Endothelial cell of umbilical vein (primary cell): ENCODE measurements around the gene GSN. TPM values are rescaled to one million over a fixed set of nuclear protein-coding genes. Genes with fewer than 3 reads are reported as not detected.

Source experiments
- BruUV-seq: library from RNA; stranded (reverse); fragments of 400-500 nt; replicated peaks from 2 replicates; lab custom pipeline; 2021; lab: Mats Ljungman, UMichigan
- CTCF ChIA-PET: fragments of 300-600, 350-600 bp; sonication (Branson Sonifier 250); formaldehyde crosslinking; loops from one replicate; lab custom pipeline; 2021; ENCODE audit warnings: antibody characterized with exemption, inconsistent platforms; lab: Charles Lee
- POLR2A ChIA-PET: fragments of 300-600, 350-600 bp; sonication (Branson Sonifier 250); formaldehyde crosslinking; loops from one replicate; lab custom pipeline; 2021; ENCODE audit warnings: antibody characterized with exemption, inconsistent platforms; lab: Charles Lee
- DNase-seq: peaks from one replicate; pipeline ENCODE4 v3.0.0-alpha.2; 2011; ENCODE audit warnings: low read depth, low spot score
- FAIRE-seq: peaks from 2 replicates; lab custom pipeline; 2011; peaks lifted over from hg19 to GRCh38; lab: Jason Lieb, UNC
- H2AFZ ChIP-seq: 2 replicates; pipeline ENCODE4 v1.6.0; 2012; ENCODE audit warnings: low read depth, low read length, control low read depth, inconsistent platforms
- H3K27ac ChIP-seq: 2 replicates; pipeline ENCODE4 v1.5.1; 2011; ENCODE audit warnings: low read depth, mild to moderate bottlenecking, control low read depth, low read length, moderate library complexity; ENCODE audit not compliant: insufficient read depth
- H3K27me3 ChIP-seq, 2 experiments: 2 replicates each; pipeline versions ENCODE4 v1.6.0 to v1.6.1; 2011; ENCODE audit warnings: low read length in 2 of 2, mixed read lengths in 1 of 2; ENCODE audit not compliant: control insufficient read depth in 2 of 2, insufficient read depth in 2 of 2
- H3K36me3 ChIP-seq, 2 experiments: 2 replicates in 1 of 2; 3 replicates in 1 of 2; pipeline ENCODE4 v1.5.1; 2011; ENCODE audit warnings: low read length in 2 of 2, mild to moderate bottlenecking in 1 of 2, moderate library complexity in 1 of 2; ENCODE audit not compliant: control insufficient read depth in 2 of 2, insufficient read depth in 2 of 2; ENCODE audit errors: extremely low read depth in 1 of 2
- H3K4me1 ChIP-seq: 3 replicates; pipeline ENCODE4 v1.5.1; 2011; ENCODE audit warnings: mild to moderate bottlenecking, low read length; ENCODE audit not compliant: control insufficient read depth, insufficient read depth; ENCODE audit errors: extremely low read depth
- H3K4me2 ChIP-seq: 2 replicates; pipeline ENCODE4 v1.6.1; 2011; ENCODE audit warnings: low read length, control low read depth, mixed read lengths; ENCODE audit not compliant: insufficient read depth
- H3K4me3 ChIP-seq, 3 experiments: fragments of 200-600 bp in 1 of 3; sonication (generic), shearing (Covaris generic) in 1 of 3; replicated peaks in 1 of 3; 2 replicates each; pipeline ENCODE4 v1.5.1; 2011 to 2016; ENCODE audit warnings: control low read depth in 3 of 3, low read length in 3 of 3, mild to moderate bottlenecking in 2 of 3, inconsistent platforms in 1 of 3, low read depth in 1 of 3, moderate library complexity in 1 of 3; ENCODE audit not compliant: insufficient read depth in 1 of 3
- H3K79me2 ChIP-seq: 2 replicates; pipeline ENCODE4 v1.6.0; 2012; ENCODE audit warnings: low read length, inconsistent platforms; ENCODE audit not compliant: control insufficient read depth, insufficient read depth
- H3K9ac ChIP-seq: replicated peaks from 2 replicates; pipeline ENCODE3; 2011; ENCODE audit warnings: low read length, control low read depth; ENCODE audit not compliant: insufficient read depth; ENCODE audit errors: extremely low read depth
- H3K9me1 ChIP-seq: replicated peaks from 3 replicates; pipeline ENCODE4 v1.6.0; 2011; ENCODE audit warnings: mild to moderate bottlenecking, low read length; ENCODE audit not compliant: control insufficient read depth, insufficient read depth; ENCODE audit errors: extremely low read depth
- H3K9me3 ChIP-seq: replicated peaks from 2 replicates; pipeline ENCODE4 v1.5.1; 2012; ENCODE audit warnings: low read length, inconsistent platforms; ENCODE audit not compliant: control insufficient read depth, insufficient read depth
- H4K20me1 ChIP-seq: replicated peaks from 2 replicates; pipeline ENCODE3; 2011; ENCODE audit warnings: mild to moderate bottlenecking, low read length; ENCODE audit not compliant: control insufficient read depth, insufficient read depth; ENCODE audit errors: extremely low read depth
- CTCF ChIP-seq, 2 donors: IDR thresholded peaks; 1 replicate in 1 of 2; 2 replicates in 1 of 2; pipeline ENCODE4 v1.5.1; 2011; ENCODE audit warnings: low read length in 2 of 2, mild to moderate bottlenecking in 2 of 2, moderate library complexity in 2 of 2, control low read depth in 1 of 2, inconsistent platforms in 1 of 2, low read depth in 1 of 2; ENCODE audit not compliant: insufficient read depth in 1 of 2; ENCODE audit errors: extremely low read depth in 1 of 2
- EZH2 ChIP-seq: IDR thresholded peaks from 2 replicates; pipeline ENCODE4 v1.6.1; 2012; ENCODE audit warnings: borderline replicate concordance, low read depth, mild to moderate bottlenecking, moderate library complexity, low read length, inconsistent platforms; ENCODE audit not compliant: severe bottlenecking
- FOS ChIP-seq: IDR thresholded peaks from 2 replicates; pipeline ENCODE4 v1.6.1; 2011; ENCODE audit warnings: mild to moderate bottlenecking, low read length, moderate library complexity, borderline replicate concordance; ENCODE audit not compliant: insufficient read depth
- GATA2 ChIP-seq: IDR thresholded peaks from 2 replicates; pipeline ENCODE4 v1.7.0; 2011; ENCODE audit warnings: low read depth, mild to moderate bottlenecking, moderate library complexity, mixed read lengths, low read length; ENCODE audit not compliant: insufficient read length, insufficient read depth
- JUN ChIP-seq: IDR thresholded peaks from 2 replicates; pipeline ENCODE4 v1.6.1; 2011; ENCODE audit warnings: borderline replicate concordance, low read depth; ENCODE audit not compliant: insufficient read length, insufficient read depth
- MAX ChIP-seq: IDR thresholded peaks from 2 replicates; pipeline ENCODE4 v1.6.1; 2011; ENCODE audit not compliant: insufficient read depth, insufficient read length
- MYC ChIP-seq: IDR thresholded peaks from one replicate; pipeline ENCODE4 v1.6.1; 2011; ENCODE audit warnings: mild to moderate bottlenecking, low read depth, low read length
- POLR2A ChIP-seq: IDR thresholded peaks from 2 replicates; pipeline ENCODE4 v1.6.1; 2012; ENCODE audit warnings: low read depth, mild to moderate bottlenecking, control low read depth, low read length
- POLR2AphosphoS5 ChIP-seq: IDR thresholded peaks from 2 replicates; pipeline ENCODE4 v1.6.1; 2012; ENCODE audit warnings: low read depth, mild to moderate bottlenecking, control low read depth, low read length, moderate library complexity; ENCODE audit not compliant: insufficient read depth
- dilution Hi-C: fragments of 300-500 bp; cut with MboI; formaldehyde crosslinking; loops from one replicate; pipeline ENCODE4 v1.15.0; 2019; ENCODE audit warnings: low sequenced_read_pairs; ENCODE audit not compliant: extremely low pct_ligation_motif_present
- intact Hi-C: fragments of 100-400 bp; cut with micrococcal nuclease; formaldehyde crosslinking; loops from one replicate; pipeline ENCODE4 v1.10.0; 2022
- polyA plus RNA-seq, 4 experiments: library from polyadenylated mRNA; depleted of rRNA in 3 of 4; stranded (reverse) in 3 of 4; unstranded in 1 of 4; fragments of >200 nt; gene quantifications; 2 replicates each; pipeline versions ENCODE4 v1.2.1 to v1.2.3, GENCODE V29; 2011 to 2012; ENCODE audit warnings: missing spikeins in 1 of 4
- total RNA-seq: library from RNA; stranded (reverse); gene quantifications from 2 replicates; pipeline ENCODE4 v1.2.3, GENCODE V29; 2021

Gene GSN
- total and polyA plus RNA-seq, 2 donors (not counting 3 experiments of a cell fraction or from before 2014, with no cell fraction given), result 130 to 232 TPM

GRCh38 chr9:121242219-121242958 is 25.6 kb upstream of the GSN start:
- H3K9me3 ChIP-seq, result no peaks in the 10 kb centered on the region
- DNase-seq (no peak), FAIRE-seq (no peak)
- no TSS peak for BruUV-seq
- no peaks in the 10 kb centered on the region for H3K4me1 ChIP-seq
- H3K27ac ChIP-seq, result no peak overlapping the region
- no peaks in the 10 kb centered on the region for H4K20me1 ChIP-seq
- H3K9ac ChIP-seq, result no peak overlapping the region
- H3K9me1 ChIP-seq, result no peaks in the 10 kb centered on the region
- POLR2A ChIA-PET, result no interaction called here
- no peak for TF ChIP-seq CTCF (IDR thresholded peaks at IDR 0.05; ENCODE audit: extremely low read depth in 1 of 2, insufficient read depth in 1 of 2, low read depth in 1 of 2, low read length in 2 of 2)
- no peak for TF ChIP-seq MYC
- no peak for TF ChIP-seq FOS
- no peak for TF ChIP-seq POLR2A
- no peak for TF ChIP-seq POLR2AphosphoS5
- no peak for TF ChIP-seq MAX
- TF ChIP-seq GATA2, result no peak
- no peak for TF ChIP-seq JUN
- TF ChIP-seq EZH2, result no peak
- dilution Hi-C loops, result no loop called here
- peaks cover 0 to 3% of the 10 kb centered on the region in 2 experiments for H3K27me3 ChIP-seq
- H3K79me2 ChIP-seq, result no peaks in the 10 kb centered on the region
- H3K4me3 ChIP-seq, result no peak overlapping the region
- intact Hi-C loops, result no loop called here
- CTCF ChIA-PET, result interaction anchor here (1.0 to 2.1 kb wide), 3 partner anchors 15 to 26 kb away, joined by 3 to 5 read pairs (median 4); partner anchors contain the start of gene GSN
- no peaks in the 10 kb centered on the region for H3K36me3 ChIP-seq
- no peak overlapping the region for H2AFZ ChIP-seq
- H3K4me2 ChIP-seq, result no peak overlapping the region
